HG02938 (cell line): Measurements from ENCODE around the gene R3HDM2.
"Not testable (repeated sequence)": the region's sequence is repeated elsewhere in the genome, so short reads cannot be mapped to it uniquely, and the experiment has no call there.

Experiments used
- ATAC-seq: cut with Tn5 transposase; IDR thresholded peaks from one replicate; pipeline ENCODE4 v1.9.1; 2021; ENCODE audit warnings: mild to moderate bottlenecking, moderate library complexity; ENCODE audit not compliant: unreplicated experiment

Gene R3HDM2

GRCh38 chr12:57384478-57384877 lies 46.4 kb downstream of the R3HDM2 start:
- no peak for ATAC-seq

GRCh38 chr12:57381693-57382220 lies 49.1 kb downstream of the R3HDM2 start:
- no peak for ATAC-seq

GRCh38 chr12:57380300-57380699 lies 50.5 kb downstream of the R3HDM2 start:
- ATAC-seq, result no peak

- ATAC-seq, result no peak
Observed at GRCh38 chr12:57377103-57377840, 53.6 kb downstream of the R3HDM2 start.

GRCh38 chr12:57372233-57372632 lies 58.6 kb downstream of the R3HDM2 start:
- ATAC-seq, result no peak

- no peak for ATAC-seq
Observed at GRCh38 chr12:57370696-57371095, 60.1 kb downstream of the R3HDM2 start.

GRCh38 chr12:57370072-57370471 lies 60.8 kb downstream of the R3HDM2 start:
- no peak for ATAC-seq

GRCh38 chr12:57369202-57369601 lies 61.6 kb downstream of the R3HDM2 start:
- no peak for ATAC-seq

- no peak for ATAC-seq
Observed at GRCh38 chr12:57368349-57369095, 62.3 kb downstream of the R3HDM2 start.

- no peak for ATAC-seq
Observed at GRCh38 chr12:57367121-57367520, 63.7 kb downstream of the R3HDM2 start.

- no peak for ATAC-seq
Observed at GRCh38 chr12:57366315-57366714, 64.5 kb downstream of the R3HDM2 start.

- ATAC-seq, result not testable (repeated sequence)
Observed at GRCh38 chr12:57364156-57364555, 66.7 kb downstream of the R3HDM2 start.

- ATAC-seq, result no peak
Observed at GRCh38 chr12:57360468-57360867, 70.4 kb downstream of the R3HDM2 start.

GRCh38 chr12:57358646-57359045 lies 72.2 kb downstream of the R3HDM2 start:
- ATAC-seq, result no peak

- ATAC-seq, result no peak
Observed at GRCh38 chr12:57355734-57356133, 75.1 kb downstream of the R3HDM2 start.

GRCh38 chr12:57352166-57352565 lies 78.7 kb downstream of the R3HDM2 start:
- ATAC-seq, result no peak

GRCh38 chr12:57347284-57347683 lies 83.6 kb downstream of the R3HDM2 start:
- no peak for ATAC-seq

GRCh38 chr12:57343703-57344378 lies 87.0 kb downstream of the R3HDM2 start:
- no peak for ATAC-seq

GRCh38 chr12:57342207-57342691 lies 88.6 kb downstream of the R3HDM2 start:
- ATAC-seq, result no peak

GRCh38 chr12:57341275-57341990 lies 89.4 kb downstream of the R3HDM2 start:
- no peak for ATAC-seq

GRCh38 chr12:57340104-57340503 lies 90.7 kb downstream of the R3HDM2 start:
- ATAC-seq, result no peak
